Measurements from ENCODE around the gene CDHR2.

CDHR2 gene

DNA sequence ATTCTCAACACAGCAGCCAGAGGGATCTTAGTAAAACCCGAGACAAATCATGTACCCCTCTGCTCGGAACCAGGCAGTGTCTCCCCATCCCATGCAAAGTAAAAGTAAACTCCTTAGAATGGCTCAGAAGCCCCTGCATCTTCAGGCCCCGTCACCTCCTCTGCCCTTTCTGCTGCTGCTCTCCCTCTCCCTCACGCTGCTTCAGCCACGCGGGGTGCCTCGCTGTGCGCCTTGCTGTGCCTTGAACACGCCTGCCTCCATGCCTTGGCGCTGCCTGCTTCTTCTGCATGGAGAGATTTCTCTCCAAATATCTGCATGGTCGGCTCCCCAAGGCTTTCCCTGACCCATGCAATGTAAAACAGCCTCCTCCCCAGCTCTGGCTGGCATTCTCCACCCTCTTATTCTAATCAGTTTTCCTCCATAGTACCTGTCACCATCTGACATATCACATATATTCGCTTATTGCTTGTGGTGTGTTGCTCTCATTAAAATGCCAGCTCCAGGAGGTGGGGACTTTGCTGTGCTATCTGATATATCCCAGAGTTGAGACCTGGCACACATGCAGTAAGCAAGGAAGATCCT lies 52.9 kb downstream of the CDHR2 start:
- TF ChIP-seq, protein P1, sequence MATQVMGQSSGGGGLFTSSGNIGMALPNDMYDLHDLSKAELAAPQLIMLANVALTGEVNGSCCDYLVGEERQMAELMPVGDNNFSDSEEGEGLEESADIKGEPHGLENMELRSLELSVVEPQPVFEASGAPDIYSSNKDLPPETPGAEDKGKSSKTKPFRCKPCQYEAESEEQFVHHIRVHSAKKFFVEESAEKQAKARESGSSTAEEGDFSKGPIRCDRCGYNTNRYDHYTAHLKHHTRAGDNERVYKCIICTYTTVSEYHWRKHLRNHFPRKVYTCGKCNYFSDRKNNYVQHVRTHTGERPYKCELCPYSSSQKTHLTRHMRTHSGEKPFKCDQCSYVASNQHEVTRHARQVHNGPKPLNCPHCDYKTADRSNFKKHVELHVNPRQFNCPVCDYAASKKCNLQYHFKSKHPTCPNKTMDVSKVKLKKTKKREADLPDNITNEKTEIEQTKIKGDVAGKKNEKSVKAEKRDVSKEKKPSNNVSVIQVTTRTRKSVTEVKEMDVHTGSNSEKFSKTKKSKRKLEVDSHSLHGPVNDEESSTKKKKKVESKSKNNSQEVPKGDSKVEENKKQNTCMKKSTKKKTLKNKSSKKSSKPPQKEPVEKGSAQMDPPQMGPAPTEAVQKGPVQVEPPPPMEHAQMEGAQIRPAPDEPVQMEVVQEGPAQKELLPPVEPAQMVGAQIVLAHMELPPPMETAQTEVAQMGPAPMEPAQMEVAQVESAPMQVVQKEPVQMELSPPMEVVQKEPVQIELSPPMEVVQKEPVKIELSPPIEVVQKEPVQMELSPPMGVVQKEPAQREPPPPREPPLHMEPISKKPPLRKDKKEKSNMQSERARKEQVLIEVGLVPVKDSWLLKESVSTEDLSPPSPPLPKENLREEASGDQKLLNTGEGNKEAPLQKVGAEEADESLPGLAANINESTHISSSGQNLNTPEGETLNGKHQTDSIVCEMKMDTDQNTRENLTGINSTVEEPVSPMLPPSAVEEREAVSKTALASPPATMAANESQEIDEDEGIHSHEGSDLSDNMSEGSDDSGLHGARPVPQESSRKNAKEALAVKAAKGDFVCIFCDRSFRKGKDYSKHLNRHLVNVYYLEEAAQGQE (IDR thresholded peaks at IDR 0.05; ENCODE audit: low read depth): no peak
- TF ChIP-seq YY1 (IDR thresholded peaks at IDR 0.05; ENCODE audit: low read depth): no peak
- no peak for TF ChIP-seq CEBPB (IDR thresholded peaks at IDR 0.05)
- TF ChIP-seq, protein P2, sequence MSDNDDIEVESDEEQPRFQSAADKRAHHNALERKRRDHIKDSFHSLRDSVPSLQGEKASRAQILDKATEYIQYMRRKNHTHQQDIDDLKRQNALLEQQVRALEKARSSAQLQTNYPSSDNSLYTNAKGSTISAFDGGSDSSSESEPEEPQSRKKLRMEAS (IDR thresholded peaks at IDR 0.05): no peak
- no peak for TF ChIP-seq FOXM1 (IDR thresholded peaks at IDR 0.05; ENCODE audit: borderline replicate concordance, low read depth)
- TF ChIP-seq TEAD4 (IDR thresholded peaks at IDR 0.05): no peak
- TF ChIP-seq NFIC (IDR thresholded peaks at IDR 0.05): no peak
- TF ChIP-seq, protein P3, sequence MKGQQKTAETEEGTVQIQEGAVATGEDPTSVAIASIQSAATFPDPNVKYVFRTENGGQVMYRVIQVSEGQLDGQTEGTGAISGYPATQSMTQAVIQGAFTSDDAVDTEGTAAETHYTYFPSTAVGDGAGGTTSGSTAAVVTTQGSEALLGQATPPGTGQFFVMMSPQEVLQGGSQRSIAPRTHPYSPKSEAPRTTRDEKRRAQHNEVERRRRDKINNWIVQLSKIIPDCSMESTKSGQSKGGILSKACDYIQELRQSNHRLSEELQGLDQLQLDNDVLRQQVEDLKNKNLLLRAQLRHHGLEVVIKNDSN (IDR thresholded peaks at IDR 0.05): no peak
- TF ChIP-seq TAF1 (IDR thresholded peaks at IDR 0.05; ENCODE audit: low read depth): no peak
- no peak for TF ChIP-seq EGR1 (IDR thresholded peaks at IDR 0.05)
- TF ChIP-seq ZBTB7A (IDR thresholded peaks at IDR 0.05; ENCODE audit: low read depth): no peak

DNA sequence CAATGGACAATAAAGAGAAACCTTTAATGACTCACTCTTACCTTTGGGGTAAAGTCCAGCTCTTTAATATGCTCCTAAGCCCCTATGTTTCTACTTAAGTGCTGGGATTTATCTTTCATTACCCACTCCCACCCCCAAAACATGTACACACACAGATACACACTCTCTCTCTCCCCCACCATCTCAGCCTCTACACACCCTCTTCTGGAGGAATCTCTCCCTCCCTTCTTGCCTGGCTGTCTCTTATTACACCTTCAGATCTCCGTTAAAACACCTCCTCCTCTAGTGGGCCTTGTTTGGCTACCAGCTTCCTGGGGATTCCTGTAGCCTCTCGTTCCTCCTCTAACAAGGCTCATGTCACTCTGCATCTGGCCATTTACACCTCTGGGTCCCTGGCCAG lies 53.9 kb downstream of the CDHR2 start:
- TF ChIP-seq EP300 (IDR thresholded peaks at IDR 0.05; ENCODE audit: borderline replicate concordance) (no peak), TAF1 (IDR thresholded peaks at IDR 0.05; ENCODE audit: low read depth) (no peak), ZBTB7A (IDR thresholded peaks at IDR 0.05; ENCODE audit: low read depth) (no peak), EGR1 (IDR thresholded peaks at IDR 0.05) (no peak), FOXM1 (IDR thresholded peaks at IDR 0.05; ENCODE audit: borderline replicate concordance, low read depth) (no peak), CEBPB (IDR thresholded peaks at IDR 0.05) (no peak), TCF12 (IDR thresholded peaks at IDR 0.05; ENCODE audit: low read depth) (no peak), CREB1 (IDR thresholded peaks at IDR 0.05; ENCODE audit: low read depth) (no peak), TEAD4 (IDR thresholded peaks at IDR 0.05) (no peak), RAD21 (IDR thresholded peaks at IDR 0.05; ENCODE audit: low read depth) (no peak), YY1 (IDR thresholded peaks at IDR 0.05; ENCODE audit: low read depth) (no peak), NFIC (IDR thresholded peaks at IDR 0.05) (no peak)
- TF ChIP-seq, protein P3 (IDR thresholded peaks at IDR 0.05): no peak
- TF ChIP-seq, protein P1 (IDR thresholded peaks at IDR 0.05; ENCODE audit: low read depth): no peak
- TF ChIP-seq, protein P2 (IDR thresholded peaks at IDR 0.05): no peak

DNA sequence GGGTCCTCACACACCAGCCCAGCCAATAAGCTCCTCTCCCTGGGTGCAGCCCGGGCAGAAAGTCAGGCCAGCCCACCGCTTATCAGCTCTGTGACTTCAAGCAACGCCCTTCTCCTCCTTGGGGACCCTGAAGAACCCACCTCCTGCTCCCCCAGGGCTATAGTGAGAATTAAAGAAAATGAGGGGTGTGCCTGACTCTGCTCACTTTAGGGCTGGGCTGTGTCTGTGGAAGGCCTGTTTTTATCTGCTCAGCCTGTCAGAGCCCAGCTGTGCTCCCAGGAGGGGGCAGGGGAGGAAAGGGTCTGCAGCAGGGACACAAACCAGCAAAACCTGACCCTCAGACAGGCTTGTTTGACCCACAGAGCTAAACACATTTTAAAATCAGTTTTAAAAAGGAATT lies 56.9 kb downstream of the CDHR2 start:
- no peak for TF ChIP-seq FOXM1 (IDR thresholded peaks at IDR 0.05; ENCODE audit: borderline replicate concordance, low read depth)
- TF ChIP-seq CREB1 (IDR thresholded peaks at IDR 0.05; ENCODE audit: low read depth): no peak
- no peak for TF ChIP-seq RAD21 (IDR thresholded peaks at IDR 0.05; ENCODE audit: low read depth)
- TF ChIP-seq TEAD4 (IDR thresholded peaks at IDR 0.05): no peak
- TF ChIP-seq NFIC (IDR thresholded peaks at IDR 0.05): no peak
- no peak for TF ChIP-seq YY1 (IDR thresholded peaks at IDR 0.05; ENCODE audit: low read depth)
- TF ChIP-seq, protein P2 (IDR thresholded peaks at IDR 0.05): no peak
- TF ChIP-seq TAF1 (IDR thresholded peaks at IDR 0.05; ENCODE audit: low read depth): no peak
- TF ChIP-seq, protein P1 (IDR thresholded peaks at IDR 0.05; ENCODE audit: low read depth): no peak
- TF ChIP-seq EP300 (IDR thresholded peaks at IDR 0.05; ENCODE audit: borderline replicate concordance): no peak
- no peak for TF ChIP-seq CEBPB (IDR thresholded peaks at IDR 0.05)
- no peak for TF ChIP-seq ZBTB7A (IDR thresholded peaks at IDR 0.05; ENCODE audit: low read depth)
- no peak for TF ChIP-seq TCF12 (IDR thresholded peaks at IDR 0.05; ENCODE audit: low read depth)
- TF ChIP-seq, protein P3 (IDR thresholded peaks at IDR 0.05): no peak
- no peak for TF ChIP-seq EGR1 (IDR thresholded peaks at IDR 0.05)
